GM12873 (cell line): Measurements from ENCODE around the gene ATAD1.

ENCODE experiments used
- TF ChIP-seq, protein P1 (sequence below): IDR thresholded peaks from 2 replicates; pipeline ENCODE4 v1.5.1; 2012; ENCODE audit warnings: low read depth, mild to moderate bottlenecking, moderate library complexity, low read length, control low read depth; ENCODE audit not compliant: insufficient read depth; ENCODE audit errors: missing control alignments

Gene ATAD1

DNA sequence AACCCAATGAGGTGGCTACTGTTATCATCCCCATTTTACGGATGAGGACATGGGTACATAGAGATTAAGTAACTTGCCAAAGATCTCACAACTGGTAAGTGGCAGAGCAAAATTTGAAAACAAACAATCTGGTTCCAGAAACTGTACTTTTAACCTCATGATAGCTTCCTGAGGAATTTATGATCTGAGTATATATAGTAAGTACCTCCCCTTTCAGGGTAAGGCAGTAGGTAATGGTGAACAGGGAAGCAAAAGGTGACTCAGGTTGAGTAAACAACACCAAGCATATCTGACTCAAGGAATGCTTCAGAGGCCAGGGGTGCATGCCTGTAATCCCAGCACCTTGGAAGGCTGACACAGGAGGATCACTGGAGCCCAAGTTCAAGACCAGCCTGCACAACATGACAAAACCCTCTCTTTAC lies 24.2 kb upstream of the ATAD1 start:
- TF ChIP-seq, protein P1, sequence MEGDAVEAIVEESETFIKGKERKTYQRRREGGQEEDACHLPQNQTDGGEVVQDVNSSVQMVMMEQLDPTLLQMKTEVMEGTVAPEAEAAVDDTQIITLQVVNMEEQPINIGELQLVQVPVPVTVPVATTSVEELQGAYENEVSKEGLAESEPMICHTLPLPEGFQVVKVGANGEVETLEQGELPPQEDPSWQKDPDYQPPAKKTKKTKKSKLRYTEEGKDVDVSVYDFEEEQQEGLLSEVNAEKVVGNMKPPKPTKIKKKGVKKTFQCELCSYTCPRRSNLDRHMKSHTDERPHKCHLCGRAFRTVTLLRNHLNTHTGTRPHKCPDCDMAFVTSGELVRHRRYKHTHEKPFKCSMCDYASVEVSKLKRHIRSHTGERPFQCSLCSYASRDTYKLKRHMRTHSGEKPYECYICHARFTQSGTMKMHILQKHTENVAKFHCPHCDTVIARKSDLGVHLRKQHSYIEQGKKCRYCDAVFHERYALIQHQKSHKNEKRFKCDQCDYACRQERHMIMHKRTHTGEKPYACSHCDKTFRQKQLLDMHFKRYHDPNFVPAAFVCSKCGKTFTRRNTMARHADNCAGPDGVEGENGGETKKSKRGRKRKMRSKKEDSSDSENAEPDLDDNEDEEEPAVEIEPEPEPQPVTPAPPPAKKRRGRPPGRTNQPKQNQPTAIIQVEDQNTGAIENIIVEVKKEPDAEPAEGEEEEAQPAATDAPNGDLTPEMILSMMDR = no peak

DNA sequence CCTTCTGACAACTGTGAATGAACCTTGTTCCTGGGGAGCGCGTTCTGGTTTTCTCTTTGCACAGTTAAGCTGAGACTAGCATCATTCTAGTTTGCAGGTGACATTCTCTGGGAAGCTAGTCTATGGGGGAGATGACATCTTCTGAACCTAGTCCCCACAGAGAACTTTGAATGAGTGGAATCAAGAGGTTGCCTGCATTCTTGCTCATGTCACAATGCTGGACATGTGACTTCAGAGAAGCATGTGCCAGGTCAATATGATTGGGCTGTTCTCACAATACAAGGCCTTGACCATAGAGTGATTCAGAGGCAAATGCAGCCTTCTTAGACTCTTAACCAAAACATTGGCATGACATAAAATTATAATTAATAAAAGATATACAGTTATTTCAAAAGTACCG lies 23.2 kb upstream of the ATAD1 start:
- TF ChIP-seq, protein P1 = no peak

DNA sequence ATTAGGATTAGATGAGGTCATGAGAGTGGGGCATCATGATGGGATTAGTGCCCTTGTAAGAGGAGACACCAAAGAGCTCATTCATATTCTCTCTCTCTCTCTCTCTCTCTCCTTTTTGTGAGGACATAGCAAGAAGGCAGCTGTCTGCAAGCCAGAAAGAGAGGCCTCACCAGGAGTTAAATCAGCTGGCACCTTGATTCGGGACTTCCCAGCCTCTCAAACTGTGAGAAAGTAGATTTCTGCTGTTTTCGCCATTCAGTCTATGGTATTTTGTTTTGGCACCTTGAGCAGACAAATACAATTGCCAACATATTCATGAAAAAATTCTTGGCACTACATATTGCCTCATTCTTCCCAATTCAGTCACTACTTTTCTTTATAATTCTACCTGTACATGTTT lies 20.6 kb upstream of the ATAD1 start:
- TF ChIP-seq, protein P1 = no peak

DNA sequence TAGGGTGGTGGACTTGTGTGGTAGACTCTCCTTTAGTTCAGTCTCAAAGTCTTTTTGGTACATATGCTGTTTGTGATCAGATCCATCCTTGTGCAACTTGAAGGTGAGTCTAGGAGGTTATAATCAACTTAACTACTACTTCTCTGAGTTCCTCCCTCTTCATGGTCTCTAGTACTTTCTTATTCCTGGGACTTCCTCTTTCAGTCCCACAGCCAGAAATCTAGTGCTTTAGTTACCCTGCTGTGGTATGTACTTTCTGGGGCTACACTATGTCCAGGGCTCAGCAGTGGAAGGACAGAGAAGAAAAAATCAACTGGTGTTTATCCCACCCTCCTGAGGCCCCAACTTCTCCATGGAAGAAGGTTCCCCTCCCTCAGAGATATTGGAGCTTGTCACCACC lies 19.4 kb upstream of the ATAD1 start:
- TF ChIP-seq, protein P1 = no peak

DNA sequence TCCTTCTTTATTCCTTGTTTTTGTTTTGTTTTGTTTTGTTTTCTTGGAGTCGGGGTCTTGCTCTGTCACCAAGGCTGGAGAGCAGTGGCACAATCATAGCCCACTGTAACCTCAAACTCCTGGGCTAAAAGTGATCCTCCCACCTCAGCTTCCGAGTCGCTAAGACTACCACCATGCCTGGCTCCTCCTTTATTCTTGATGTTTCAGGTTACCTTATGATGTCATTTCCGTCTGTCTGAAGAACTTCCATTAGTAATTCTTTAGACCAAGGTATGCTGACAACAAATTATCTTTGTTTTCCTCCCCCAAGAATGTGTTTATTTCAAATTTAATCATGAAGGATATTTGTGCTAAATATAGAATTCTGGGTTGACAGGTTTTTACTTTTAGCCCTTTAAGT lies 18.1 kb upstream of the ATAD1 start:
- TF ChIP-seq, protein P1 = no peak

DNA sequence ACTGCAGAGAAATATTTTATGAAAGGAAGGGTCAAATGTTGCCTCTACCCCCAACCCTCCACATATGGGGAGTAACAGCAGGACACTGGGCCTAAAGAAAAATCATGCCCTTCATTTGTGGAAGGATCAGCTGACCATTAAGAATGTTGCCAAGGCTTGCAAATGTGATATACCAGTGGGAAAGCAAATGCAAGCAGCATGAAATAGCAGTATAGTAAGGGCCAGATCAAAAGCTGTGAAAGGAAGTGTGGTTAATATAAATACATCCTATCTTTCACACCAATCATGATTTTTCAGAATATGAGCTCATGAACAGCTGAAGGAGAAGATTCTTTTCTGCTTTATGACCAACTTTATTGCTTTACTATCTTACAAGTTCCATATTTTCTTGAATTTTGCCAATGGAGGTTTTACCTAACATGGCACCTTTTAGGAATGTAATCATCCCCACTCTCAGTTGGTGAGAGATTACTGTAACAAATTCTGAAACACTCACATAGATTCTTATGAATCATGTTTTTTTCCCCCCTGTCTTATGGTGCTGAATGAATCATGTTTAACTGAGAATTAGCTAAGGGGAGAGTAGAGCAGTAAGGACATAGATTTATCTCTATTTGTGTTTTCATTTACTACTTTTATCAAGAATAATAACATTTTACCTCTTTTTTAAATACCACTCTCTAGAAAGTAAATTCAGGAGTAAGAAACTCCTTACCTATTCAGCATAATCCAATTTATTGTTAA lies 12.1 kb upstream of the ATAD1 start:
- TF ChIP-seq, protein P1 = no peak

DNA sequence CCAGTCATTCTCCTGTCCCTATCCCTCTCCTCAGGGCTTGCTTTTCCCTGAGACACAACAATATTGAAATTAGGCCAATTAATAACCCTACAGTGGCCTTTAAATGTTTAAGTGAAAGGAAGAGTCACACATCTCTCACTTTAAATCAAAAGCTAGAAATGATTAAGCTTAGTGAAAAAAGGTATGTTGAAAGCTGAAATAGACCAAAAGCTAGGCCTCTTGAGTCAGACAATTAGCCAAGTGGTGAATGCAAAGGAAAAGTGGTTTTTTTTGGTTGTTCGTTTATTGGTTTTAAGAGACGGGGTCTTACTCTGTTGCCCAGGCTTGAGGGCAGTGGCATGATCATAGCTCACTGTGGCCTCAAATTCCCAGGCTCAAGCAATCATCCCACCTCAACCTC lies 9.7 kb upstream of the ATAD1 start:
- TF ChIP-seq, protein P1 = no peak
